Stimulated activated naive CD4-positive, alpha-beta T cell (primary cell): Measurements from ENCODE around the gene SAMD4B.
"Not testable (repeated sequence)": the region's sequence is repeated elsewhere in the genome, so short reads cannot be mapped to it uniquely, and the experiment has no call there.

Experiments
- DNase-seq, 6 experiments: peaks; one replicate each; lab custom pipeline; 2025; lab: John Stamatoyannopoulos, UW

The SAMD4B gene

DNA sequence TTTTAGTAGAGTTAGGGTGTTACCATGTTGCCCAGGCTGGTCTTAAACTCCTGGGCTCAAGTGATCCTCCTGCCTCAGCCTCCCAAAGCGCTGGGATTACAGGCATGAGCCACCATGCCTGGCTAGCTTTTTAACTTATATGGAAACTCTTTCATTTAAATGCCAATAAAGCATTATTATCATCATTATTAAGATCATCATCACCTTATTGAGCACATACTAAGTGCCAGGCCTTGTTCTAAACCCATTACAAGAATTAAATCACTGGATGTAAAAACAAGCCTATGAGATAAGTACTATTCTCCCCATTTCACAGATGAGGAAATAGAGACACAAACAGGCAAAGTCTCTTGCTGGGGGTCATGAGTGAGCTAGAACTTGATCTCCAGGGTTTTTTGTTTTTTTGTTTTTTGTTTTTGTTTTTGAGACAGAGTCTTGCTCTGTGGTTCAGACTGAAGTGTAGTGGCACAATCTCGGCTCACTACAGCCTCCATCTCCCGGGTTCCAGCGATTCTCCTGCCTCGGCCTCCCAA, 7.7 kb upstream of the SAMD4B start:
- no peak for DNase-seq

- peak in 3 of 6 experiments; percentile 21 to 64 (median 42) for DNase-seq
These were observed 7.1 kb upstream of the SAMD4B start for GRCh38 chr19:39335168-39335548.

DNA sequence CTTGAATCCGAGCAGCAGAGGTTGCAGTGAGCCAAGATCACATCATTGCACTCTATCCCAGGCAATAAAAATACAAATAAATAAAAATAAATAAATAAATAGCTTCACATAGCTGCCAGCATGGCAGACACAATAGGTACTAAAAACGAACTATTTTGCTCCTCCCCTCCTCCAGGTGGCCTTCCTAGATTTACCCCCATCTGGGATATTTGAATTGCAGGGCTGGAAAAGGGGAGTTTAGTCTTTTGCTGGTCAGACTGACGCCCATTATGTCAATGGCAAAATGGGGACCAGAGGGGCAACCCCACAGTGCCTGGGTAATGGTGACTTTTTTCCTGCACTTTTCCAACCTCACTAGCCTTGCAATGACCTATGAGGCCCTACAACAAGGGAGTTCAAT, 5.7 kb upstream of the SAMD4B start:
- DNase-seq: no peak

- DNase-seq: no peak
These were observed 2.5 kb upstream of the SAMD4B start for GRCh38 chr19:39339674-39340073.

DNA sequence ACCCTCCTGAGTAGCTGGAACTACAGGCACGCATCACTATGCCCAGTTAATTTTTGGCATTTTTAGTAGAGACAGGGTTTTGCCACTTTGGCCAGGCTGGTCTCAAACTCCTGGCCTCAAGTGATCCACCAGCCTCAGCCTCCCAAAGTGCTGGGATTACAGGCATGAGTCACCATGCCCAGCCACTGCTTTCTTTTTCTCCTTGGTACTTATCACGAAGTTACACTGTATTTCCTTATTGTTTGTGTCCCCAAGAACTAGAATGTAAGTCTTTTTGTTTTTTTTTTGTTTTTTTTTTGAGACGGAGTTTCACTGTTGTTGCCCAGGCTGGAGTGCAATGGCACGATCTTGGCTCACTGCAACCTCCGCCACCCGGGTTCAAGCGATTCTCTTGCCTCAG, 2.1 kb upstream of the SAMD4B start:
- not testable (repeated sequence) for DNase-seq

- peak in 1 of 6 experiments; percentile 37 for DNase-seq
These were observed 997 bp upstream of the SAMD4B start for GRCh38 chr19:39341129-39341718.

GRCh38 chr19:39342647-39343305, 555 bp downstream of the SAMD4B start:
- peak in 1 of 6 experiments; percentile 13 for DNase-seq

DNA sequence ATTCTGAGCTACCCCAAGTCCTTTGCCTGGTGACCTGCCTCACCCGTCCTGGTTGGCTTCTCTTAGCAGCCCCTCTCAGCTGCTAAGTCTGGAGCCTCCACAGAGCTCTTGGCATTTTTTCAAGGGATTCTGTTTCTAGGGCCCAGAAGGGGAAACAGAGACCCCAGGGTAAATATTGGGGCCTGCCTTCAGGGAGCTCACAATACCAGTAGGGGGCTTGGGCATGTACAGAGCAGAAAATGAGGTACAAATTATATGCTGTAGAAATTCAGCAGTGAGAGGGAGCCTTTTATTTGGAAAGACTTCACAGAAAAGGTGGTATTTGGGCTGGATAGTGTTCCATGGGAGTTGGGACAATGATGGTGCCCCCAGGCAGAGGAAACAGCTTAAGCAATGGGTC, 3.7 kb downstream of the SAMD4B start:
- DNase-seq: no peak

- DNase-seq: no peak
These were observed 5.3 kb downstream of the SAMD4B start for GRCh38 chr19:39347332-39348164.

- DNase-seq: no peak
These were observed 7.1 kb downstream of the SAMD4B start for GRCh38 chr19:39349326-39349725.

DNA sequence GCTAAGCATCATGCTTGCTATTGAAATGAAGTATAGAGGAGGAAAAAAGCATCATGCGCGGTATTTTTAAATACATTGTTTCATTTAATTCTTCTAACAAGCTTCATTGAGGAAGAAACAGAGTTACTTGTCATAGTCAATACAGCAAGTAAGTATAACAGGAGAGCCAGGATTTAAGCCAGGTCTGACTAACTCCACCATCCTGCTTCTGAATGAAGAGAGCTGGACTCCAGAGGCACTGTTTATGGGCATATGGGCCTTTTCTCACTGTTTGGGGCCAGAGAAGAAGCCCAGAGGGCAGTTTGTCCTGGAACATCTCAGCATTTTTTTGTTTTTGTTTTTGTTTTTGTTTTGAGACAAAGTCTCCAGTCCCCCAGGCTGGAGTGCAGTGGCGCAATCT, 7.9 kb downstream of the SAMD4B start:
- DNase-seq: no peak

- DNase-seq: no peak
These were observed 9.4 kb downstream of the SAMD4B start for GRCh38 chr19:39351537-39352064.

GRCh38 chr19:39352381-39353255, 10.4 kb downstream of the SAMD4B start:
- DNase-seq: no peak

GRCh38 chr19:39355253-39355652, 13.0 kb downstream of the SAMD4B start:
- DNase-seq: no peak

- no peak for DNase-seq
These were observed 13.9 kb downstream of the SAMD4B start for GRCh38 chr19:39356073-39356472.

DNA sequence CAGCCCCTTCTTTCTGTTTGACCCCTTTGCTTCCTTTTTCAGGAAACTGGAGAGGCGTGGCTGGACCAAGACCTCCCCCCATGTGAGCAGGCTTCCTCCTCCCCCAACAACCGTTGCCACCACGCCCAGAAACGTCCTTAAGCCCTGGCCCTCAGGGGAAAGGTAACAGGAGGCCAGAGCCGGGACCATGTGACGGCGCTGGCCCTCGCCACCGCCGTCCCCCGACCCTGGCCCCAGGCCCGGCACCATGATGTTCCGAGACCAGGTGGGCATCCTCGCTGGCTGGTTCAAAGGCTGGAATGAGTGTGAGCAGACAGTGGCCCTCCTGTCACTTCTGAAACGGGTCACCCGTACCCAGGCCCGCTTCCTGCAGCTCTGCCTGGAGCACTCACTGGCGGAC, 14.4 kb downstream of the SAMD4B start:
- no peak for DNase-seq

GRCh38 chr19:39359026-39359425, 16.8 kb downstream of the SAMD4B start:
- DNase-seq: no peak

DNA sequence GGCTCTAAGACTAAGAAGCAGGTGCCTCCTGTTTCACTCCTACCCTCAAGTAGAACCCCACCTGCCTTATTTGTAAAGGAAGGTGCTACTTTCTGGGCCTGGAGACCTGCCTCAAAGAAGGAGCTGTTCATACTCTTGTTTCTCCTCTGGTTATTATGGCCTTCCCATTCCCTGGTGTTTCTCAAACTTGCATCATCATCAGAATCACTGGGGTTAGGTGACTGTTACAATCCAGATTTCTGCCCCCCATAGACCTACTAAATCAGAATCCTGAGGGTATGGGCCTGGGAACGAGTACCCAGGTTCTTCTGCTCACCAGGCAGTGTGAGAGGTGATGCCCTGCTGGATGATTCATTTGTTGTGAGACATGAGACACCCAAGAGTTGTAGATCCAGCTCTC, 18.4 kb downstream of the SAMD4B start:
- DNase-seq: no peak

GRCh38 chr19:39362682-39363657, 20.7 kb downstream of the SAMD4B start:
- no peak for DNase-seq

DNA sequence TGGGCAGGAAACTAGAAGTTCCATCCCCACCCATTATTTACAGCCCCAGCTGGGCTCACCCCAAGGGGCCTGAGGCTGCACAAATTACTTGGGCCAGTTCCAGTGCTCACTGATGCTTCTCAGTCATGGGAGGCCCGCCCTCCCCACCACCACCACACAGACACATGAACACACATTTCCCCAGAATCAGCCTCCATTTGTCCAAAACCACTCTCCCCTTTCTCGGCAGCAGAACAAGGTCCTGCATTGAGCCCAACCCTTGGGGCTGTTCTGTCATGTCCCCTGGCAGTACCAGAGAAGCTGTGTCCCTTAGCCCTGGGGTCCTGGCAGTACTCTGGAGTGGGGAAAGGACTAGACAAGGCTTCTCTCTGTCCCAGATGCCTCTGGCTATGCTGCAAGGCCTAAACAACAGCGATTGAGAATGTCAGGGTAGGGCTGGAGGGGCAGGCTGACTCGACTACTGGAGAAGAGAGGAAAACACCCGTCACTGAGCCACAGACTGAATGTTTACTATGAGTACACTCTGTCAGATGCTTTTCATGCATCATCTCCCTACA, 21.8 kb downstream of the SAMD4B start:
- DNase-seq: no peak
